ENCODE data around the gene PDK2.

The PDK2 gene

GRCh38 chr17:50103941-50104340 is 8.8 kb downstream of the PDK2 start:
- Histone ChIP-seq H3K9me3 (ENCODE audit: control insufficient read depth, insufficient read depth, low read length) (no peaks in the 10 kb centered on the region), H3K36me3 (ENCODE audit: control insufficient read depth, low read length) (no peaks in the 10 kb centered on the region), H4K20me1 (ENCODE audit: control insufficient read depth, insufficient read depth, low read depth, low read length) (no peaks in the 10 kb centered on the region), H3K4me1 (ENCODE audit: control insufficient read depth, low read length) (no peaks in the 10 kb centered on the region), H3K9me2 (replicated peaks; ENCODE audit: control insufficient read depth, low read length) (no peaks in the 10 kb centered on the region), H3K27ac (ENCODE audit: low read depth, low read length) (no peak overlapping the region), H3F3A (ENCODE audit: control insufficient read depth, insufficient read depth) (no peaks in the 10 kb centered on the region), H3K79me2 (ENCODE audit: control insufficient read depth, low read length) (no peaks in the 10 kb centered on the region), H3K4me2 (ENCODE audit: low read length) (no peak overlapping the region), H3K4me3 (ENCODE audit: low read length) (no peak overlapping the region), H3K27me3 (ENCODE audit: control insufficient read depth, low read length) (no peaks in the 10 kb centered on the region)
- TF ChIP-seq, protein P1, sequence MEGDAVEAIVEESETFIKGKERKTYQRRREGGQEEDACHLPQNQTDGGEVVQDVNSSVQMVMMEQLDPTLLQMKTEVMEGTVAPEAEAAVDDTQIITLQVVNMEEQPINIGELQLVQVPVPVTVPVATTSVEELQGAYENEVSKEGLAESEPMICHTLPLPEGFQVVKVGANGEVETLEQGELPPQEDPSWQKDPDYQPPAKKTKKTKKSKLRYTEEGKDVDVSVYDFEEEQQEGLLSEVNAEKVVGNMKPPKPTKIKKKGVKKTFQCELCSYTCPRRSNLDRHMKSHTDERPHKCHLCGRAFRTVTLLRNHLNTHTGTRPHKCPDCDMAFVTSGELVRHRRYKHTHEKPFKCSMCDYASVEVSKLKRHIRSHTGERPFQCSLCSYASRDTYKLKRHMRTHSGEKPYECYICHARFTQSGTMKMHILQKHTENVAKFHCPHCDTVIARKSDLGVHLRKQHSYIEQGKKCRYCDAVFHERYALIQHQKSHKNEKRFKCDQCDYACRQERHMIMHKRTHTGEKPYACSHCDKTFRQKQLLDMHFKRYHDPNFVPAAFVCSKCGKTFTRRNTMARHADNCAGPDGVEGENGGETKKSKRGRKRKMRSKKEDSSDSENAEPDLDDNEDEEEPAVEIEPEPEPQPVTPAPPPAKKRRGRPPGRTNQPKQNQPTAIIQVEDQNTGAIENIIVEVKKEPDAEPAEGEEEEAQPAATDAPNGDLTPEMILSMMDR (IDR thresholded peaks at IDR 0.05; ENCODE audit: low read depth, low read length, poor library complexity, severe bottlenecking): no peak
- no peak for TF ChIP-seq EZH2phosphoT487 (IDR thresholded peaks at IDR 0.05; ENCODE audit: borderline replicate concordance, low read length)

DNA sequence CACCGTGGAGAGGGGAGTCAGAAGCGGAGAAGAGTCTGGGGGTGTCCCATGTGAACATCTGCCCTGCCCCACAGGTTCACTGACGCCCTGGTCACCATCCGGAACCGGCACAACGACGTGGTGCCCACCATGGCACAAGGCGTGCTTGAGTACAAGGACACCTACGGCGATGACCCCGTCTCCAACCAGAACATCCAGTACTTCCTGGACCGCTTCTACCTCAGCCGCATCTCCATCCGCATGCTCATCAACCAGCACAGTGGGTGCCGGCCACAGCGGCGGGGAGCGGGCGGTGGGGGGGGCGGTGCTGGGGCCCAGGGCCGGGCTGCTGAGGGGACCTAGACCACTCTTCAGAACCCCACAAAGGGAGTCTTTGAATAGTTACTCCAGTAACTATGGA is 10.7 kb downstream of the PDK2 start:
- no peak overlapping the region for H3K4me3 ChIP-seq (ENCODE audit: low read length)
- H3K4me2 ChIP-seq (ENCODE audit: low read length): no peak overlapping the region
- H3K4me1 ChIP-seq (ENCODE audit: control insufficient read depth, low read length): no peaks in the 10 kb centered on the region
- H4K20me1 ChIP-seq (ENCODE audit: control insufficient read depth, insufficient read depth, low read depth, low read length): no peaks in the 10 kb centered on the region
- H3F3A ChIP-seq (ENCODE audit: control insufficient read depth, insufficient read depth): no peaks in the 10 kb centered on the region
- H3K9me2 ChIP-seq (replicated peaks; ENCODE audit: control insufficient read depth, low read length): no peaks in the 10 kb centered on the region
- H3K79me2 ChIP-seq (ENCODE audit: control insufficient read depth, low read length): no peaks in the 10 kb centered on the region
- no peaks in the 10 kb centered on the region for H3K9me3 ChIP-seq (ENCODE audit: control insufficient read depth, insufficient read depth, low read length)
- no peaks in the 10 kb centered on the region for H3K36me3 ChIP-seq (ENCODE audit: control insufficient read depth, low read length)
- H3K27me3 ChIP-seq (ENCODE audit: control insufficient read depth, low read length): no peaks in the 10 kb centered on the region
- no peak for TF ChIP-seq EZH2phosphoT487 (IDR thresholded peaks at IDR 0.05; ENCODE audit: borderline replicate concordance, low read length)
- TF ChIP-seq, protein P1 (IDR thresholded peaks at IDR 0.05; ENCODE audit: low read depth, low read length, poor library complexity, severe bottlenecking): no peak
- no peak overlapping the region for H3K27ac ChIP-seq (ENCODE audit: low read depth, low read length)

DNA sequence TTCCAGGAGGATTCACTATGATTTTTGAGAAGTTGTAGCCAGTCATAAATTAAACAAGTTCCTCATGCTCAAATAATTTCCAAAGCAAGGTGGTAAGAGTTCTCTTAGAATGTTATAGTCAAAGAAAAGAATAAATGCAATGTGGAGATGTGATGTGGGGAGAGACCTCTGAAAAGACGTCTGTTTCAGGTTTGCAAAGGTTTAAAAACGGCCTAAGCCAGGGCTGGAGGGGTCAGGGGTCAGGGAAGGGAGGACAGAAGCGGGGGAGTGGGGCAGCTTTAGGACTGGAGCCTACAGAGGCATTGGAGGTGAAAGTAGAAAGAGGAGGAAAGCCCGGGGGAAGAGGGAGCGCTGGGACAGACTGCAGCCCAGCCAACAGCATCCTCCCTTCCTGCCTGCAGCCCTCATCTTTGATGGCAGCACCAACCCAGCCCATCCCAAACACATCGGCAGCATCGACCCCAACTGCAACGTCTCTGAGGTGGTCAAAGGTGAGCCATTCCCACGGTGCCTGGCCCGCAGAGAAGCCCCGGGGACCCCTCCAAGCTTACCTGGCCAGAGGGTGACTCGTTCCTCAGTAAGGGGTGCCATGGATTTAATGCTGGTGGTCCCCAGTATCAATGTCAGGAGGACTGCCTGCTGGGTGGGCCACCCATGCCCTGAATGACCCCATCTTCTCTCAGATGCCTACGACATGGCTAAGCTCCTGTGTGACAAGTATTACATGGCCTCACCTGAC is 11.4 kb downstream of the PDK2 start:
- no peaks in the 10 kb centered on the region for H3F3A ChIP-seq (ENCODE audit: control insufficient read depth, insufficient read depth)
- no peaks in the 10 kb centered on the region for H3K9me3 ChIP-seq (ENCODE audit: control insufficient read depth, insufficient read depth, low read length)
- H3K79me2 ChIP-seq (ENCODE audit: control insufficient read depth, low read length): no peaks in the 10 kb centered on the region
- no peaks in the 10 kb centered on the region for H3K27me3 ChIP-seq (ENCODE audit: control insufficient read depth, low read length)
- H3K4me2 ChIP-seq (ENCODE audit: low read length): no peak overlapping the region
- no peak overlapping the region for H3K4me3 ChIP-seq (ENCODE audit: low read length)
- TF ChIP-seq EZH2phosphoT487 (IDR thresholded peaks at IDR 0.05; ENCODE audit: borderline replicate concordance, low read length): no peak
- TF ChIP-seq, protein P1 (IDR thresholded peaks at IDR 0.05; ENCODE audit: low read depth, low read length, poor library complexity, severe bottlenecking): no peak
- H3K36me3 ChIP-seq (ENCODE audit: control insufficient read depth, low read length): no peaks in the 10 kb centered on the region
- H3K27ac ChIP-seq (ENCODE audit: low read depth, low read length): no peak overlapping the region
- no peaks in the 10 kb centered on the region for H3K4me1 ChIP-seq (ENCODE audit: control insufficient read depth, low read length)
- no peaks in the 10 kb centered on the region for H4K20me1 ChIP-seq (ENCODE audit: control insufficient read depth, insufficient read depth, low read depth, low read length)
- H3K9me2 ChIP-seq (replicated peaks; ENCODE audit: control insufficient read depth, low read length): no peaks in the 10 kb centered on the region
